ENCODE measurements around the gene RHBDL1.

RHBDL1 gene

GRCh38 chr16:714558-715476 is 39.3 kb downstream of the RHBDL1 start, which contains the start of gene METRN:
Gene METRN, plus strand, starts transcription at chr16:715118. Its CDS starts 172 bp downstream, at chr16:715290.
- H3K27ac Mint-ChIP-seq = no peak within 1 kb of the TSS
- CTCF ChIA-PET = interaction anchor here (1.0 to 6.7 kb wide), 5 partner anchors 11 to 70 kb away, joined by 3 to 94 read pairs (median 4); partner anchors contain the start of gene CCDC78

GRCh38 chr16:715477-716199 is 40.2 kb downstream of the RHBDL1 start:
- Mint-ChIP-seq H3K4me1 (peaks cover 27% of the 10 kb centered on the region), H3K27me3 (peaks cover 87% of the 10 kb centered on the region), H3K27ac (no peak overlapping the region), H3K4me3 (peak overlapping the region; percentile 61), H3K9me3 (no peaks in the 10 kb centered on the region), H3K36me3 (no peaks in the 10 kb centered on the region)
- CTCF ChIA-PET = interaction anchor here (0.9 to 6.7 kb wide), 7 partner anchors 9 to 69 kb away, joined by 3 to 94 read pairs (median 4); partner anchors contain the start of gene CCDC78
- DNase-seq = peak; percentile 40

More at GRCh38 chr16:714558-715476, 39.3 kb downstream of the RHBDL1 start, which contains the start of gene METRN:
- no peaks in the 10 kb centered on the region for H3K9me3 Mint-ChIP-seq
- no peaks in the 10 kb centered on the region for H3K36me3 Mint-ChIP-seq
- peaks cover 19% of the 10 kb centered on the region for H3K4me1 Mint-ChIP-seq
- peaks cover 87% of the 10 kb centered on the region for H3K27me3 Mint-ChIP-seq
- H3K4me3 Mint-ChIP-seq = peak within 1 kb of the TSS; percentile 61
- DNase-seq = peak; percentile 93

- Mint-ChIP-seq H3K9me3 (no peaks in the 10 kb centered on the region), H3K27ac (no peak overlapping the region), H3K4me1 (peaks cover 27% of the 10 kb centered on the region), H3K36me3 (no peaks in the 10 kb centered on the region), H3K27me3 (peaks cover 82% of the 10 kb centered on the region), H3K4me3 (peak overlapping the region; percentile 61)
- DNase-seq = no peak
- CTCF ChIA-PET = interaction anchor here (0.9 to 1.7 kb wide), 4 partner anchors 9 to 23 kb away, joined by 3 to 6 read pairs (median 4); partner anchors contain the start of gene CCDC78
Measured at GRCh38 chr16:716200-716568, 40.7 kb downstream of the RHBDL1 start.

GRCh38 chr16:716768-717325 is 41.4 kb downstream of the RHBDL1 start:
- no peak for DNase-seq
- H3K9me3 Mint-ChIP-seq = no peaks in the 10 kb centered on the region
- CTCF ChIA-PET = interaction anchor here (0.9 kb wide), 1 partner anchor 19 kb away, joined by 3 read pairs; no protein-coding TSS in a partner anchor
- peaks cover 80% of the 10 kb centered on the region for H3K27me3 Mint-ChIP-seq
- no peaks in the 10 kb centered on the region for H3K36me3 Mint-ChIP-seq
- peaks cover 27% of the 10 kb centered on the region for H3K4me1 Mint-ChIP-seq
- no peak overlapping the region for H3K4me3 Mint-ChIP-seq
- no peak overlapping the region for H3K27ac Mint-ChIP-seq

- peaks cover 29% of the 10 kb centered on the region for H3K4me1 Mint-ChIP-seq
- CTCF ChIA-PET = no interaction called here
- H3K4me3 Mint-ChIP-seq = no peak overlapping the region
- no peak overlapping the region for H3K27ac Mint-ChIP-seq
- H3K36me3 Mint-ChIP-seq = no peaks in the 10 kb centered on the region
- H3K9me3 Mint-ChIP-seq = no peaks in the 10 kb centered on the region
- no peak for DNase-seq
- peaks cover 83% of the 10 kb centered on the region for H3K27me3 Mint-ChIP-seq
Measured at GRCh38 chr16:717450-718245, 42.2 kb downstream of the RHBDL1 start.

- Mint-ChIP-seq H3K27ac (no peak overlapping the region), H3K4me3 (no peak overlapping the region), H3K9me3 (no peaks in the 10 kb centered on the region), H3K36me3 (no peaks in the 10 kb centered on the region), H3K4me1 (peaks cover 28% of the 10 kb centered on the region), H3K27me3 (peaks cover 80% of the 10 kb centered on the region)
- no peak for DNase-seq
- CTCF ChIA-PET = interaction anchor here (1.0 kb wide), 1 partner anchor 23 kb away, joined by 4 read pairs; no protein-coding TSS in a partner anchor
Measured at GRCh38 chr16:718389-718788, 42.9 kb downstream of the RHBDL1 start.

GRCh38 chr16:718922-719321 is 43.5 kb downstream of the RHBDL1 start:
- H3K9me3 Mint-ChIP-seq = no peaks in the 10 kb centered on the region
- DNase-seq = no peak
- no peak overlapping the region for H3K27ac Mint-ChIP-seq
- peak overlapping the region; percentile 10 for H3K4me3 Mint-ChIP-seq
- H3K27me3 Mint-ChIP-seq = peaks cover 75% of the 10 kb centered on the region
- H3K4me1 Mint-ChIP-seq = peaks cover 27% of the 10 kb centered on the region
- CTCF ChIA-PET = interaction anchor here (1.0 to 1.7 kb wide), 4 partner anchors 16 to 68 kb away, joined by 3 to 6 read pairs (median 4); no protein-coding TSS in a partner anchor
- no peaks in the 10 kb centered on the region for H3K36me3 Mint-ChIP-seq

- Mint-ChIP-seq H3K27me3 (peaks cover 76% of the 10 kb centered on the region), H3K9me3 (no peaks in the 10 kb centered on the region), H3K36me3 (no peaks in the 10 kb centered on the region), H3K4me1 (peaks cover 25% of the 10 kb centered on the region), H3K27ac (peak overlapping the region; percentile 63), H3K4me3 (peak overlapping the region; percentile 72)
- CTCF ChIA-PET = interaction anchor here (0.7 to 1.7 kb wide), 10 partner anchors 8 to 457 kb away, joined by 3 to 7 read pairs (median 4); no protein-coding TSS in a partner anchor
- DNase-seq = no peak
Measured at GRCh38 chr16:719815-720446, 44.5 kb downstream of the RHBDL1 start.

- Mint-ChIP-seq H3K36me3 (no peaks in the 10 kb centered on the region), H3K9me3 (no peaks in the 10 kb centered on the region), H3K4me3 (peak overlapping the region; percentile 72), H3K4me1 (peaks cover 25% of the 10 kb centered on the region), H3K27ac (peak overlapping the region; percentile 63), H3K27me3 (peaks cover 81% of the 10 kb centered on the region)
- CTCF ChIA-PET = interaction anchor here (0.7 to 1.7 kb wide), 9 partner anchors 8 to 457 kb away, joined by 3 to 7 read pairs (median 4); no protein-coding TSS in a partner anchor
- peak; percentile 55 for DNase-seq
Measured at GRCh38 chr16:720447-720989, 45.0 kb downstream of the RHBDL1 start.

GRCh38 chr16:720990-721764 is 45.7 kb downstream of the RHBDL1 start, which contains the start of gene ANTKMT:
Gene ANTKMT, plus strand, starts transcription at chr16:721146. Its CDS starts 129 bp downstream, at chr16:721275.
- Mint-ChIP-seq H3K27ac (peak within 1 kb of the TSS; percentile 63), H3K4me3 (peak within 1 kb of the TSS; percentile 72), H3K27me3 (peaks cover 82% of the 10 kb centered on the region), H3K4me1 (peaks cover 22% of the 10 kb centered on the region), H3K9me3 (no peaks in the 10 kb centered on the region), H3K36me3 (no peaks in the 10 kb centered on the region)
- peak; percentile 80 for DNase-seq
- CTCF ChIA-PET = interaction anchor here (1.1 to 1.6 kb wide), 4 partner anchors 9 to 15 kb away, joined by 3 to 7 read pairs (median 4); no protein-coding TSS in a partner anchor

GRCh38 chr16:721765-722540 is 46.5 kb downstream of the RHBDL1 start:
- Mint-ChIP-seq H3K4me1 (peaks cover 22% of the 10 kb centered on the region), H3K36me3 (no peaks in the 10 kb centered on the region), H3K27ac (no peak overlapping the region), H3K9me3 (no peaks in the 10 kb centered on the region), H3K27me3 (peaks cover 81% of the 10 kb centered on the region), H3K4me3 (no peak overlapping the region)
- no peak for DNase-seq
- CTCF ChIA-PET = interaction anchor here (1.1 to 1.6 kb wide), 2 partner anchors 9 to 12 kb away, joined by 3 to 7 read pairs; no protein-coding TSS in a partner anchor
